Upper lobe of left lung (tissue), 4 donors: ENCODE data around the gene FTSJ1.

ENCODE experiments used
- POLR2A ChIP-seq, 4 donors: fragments of 450-650 bp; IDR thresholded peaks; one replicate each; pipeline ENCODE4 v1.5.1; 2016 to 2017; ENCODE audit warnings: antibody characterized with exemption in 4 of 4, mild to moderate bottlenecking in 2 of 4
- POLR2AphosphoS5 ChIP-seq, 2 donors: sonication (generic); formaldehyde crosslinking; IDR thresholded peaks; one replicate each; pipeline ENCODE4 v1.5.1; 2017; ENCODE audit warnings: antibody characterized with exemption in 2 of 2
- TF ChIP-seq, protein P1 (sequence below), 6 experiments: fragments of 450-650 bp in 4 of 6; fragments of 200-600 bp in 2 of 6; sonication (generic) in 2 of 6; IDR thresholded peaks; one replicate each; pipeline ENCODE4 v1.5.1; 2016 to 2019; ENCODE audit warnings: antibody characterized with exemption in 6 of 6

- TF ChIP-seq, protein P1, sequence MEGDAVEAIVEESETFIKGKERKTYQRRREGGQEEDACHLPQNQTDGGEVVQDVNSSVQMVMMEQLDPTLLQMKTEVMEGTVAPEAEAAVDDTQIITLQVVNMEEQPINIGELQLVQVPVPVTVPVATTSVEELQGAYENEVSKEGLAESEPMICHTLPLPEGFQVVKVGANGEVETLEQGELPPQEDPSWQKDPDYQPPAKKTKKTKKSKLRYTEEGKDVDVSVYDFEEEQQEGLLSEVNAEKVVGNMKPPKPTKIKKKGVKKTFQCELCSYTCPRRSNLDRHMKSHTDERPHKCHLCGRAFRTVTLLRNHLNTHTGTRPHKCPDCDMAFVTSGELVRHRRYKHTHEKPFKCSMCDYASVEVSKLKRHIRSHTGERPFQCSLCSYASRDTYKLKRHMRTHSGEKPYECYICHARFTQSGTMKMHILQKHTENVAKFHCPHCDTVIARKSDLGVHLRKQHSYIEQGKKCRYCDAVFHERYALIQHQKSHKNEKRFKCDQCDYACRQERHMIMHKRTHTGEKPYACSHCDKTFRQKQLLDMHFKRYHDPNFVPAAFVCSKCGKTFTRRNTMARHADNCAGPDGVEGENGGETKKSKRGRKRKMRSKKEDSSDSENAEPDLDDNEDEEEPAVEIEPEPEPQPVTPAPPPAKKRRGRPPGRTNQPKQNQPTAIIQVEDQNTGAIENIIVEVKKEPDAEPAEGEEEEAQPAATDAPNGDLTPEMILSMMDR (IDR thresholded peaks at IDR 0.05) = no peak
- TF ChIP-seq POLR2AphosphoS5 (IDR thresholded peaks at IDR 0.05) (no peak), POLR2A (IDR thresholded peaks at IDR 0.05) (no peak)
Measured at GRCh38 chrX:48497871-48498270, 21.9 kb downstream of the FTSJ1 start.
